ENCODE results near the gene MUCL3.

DNA sequence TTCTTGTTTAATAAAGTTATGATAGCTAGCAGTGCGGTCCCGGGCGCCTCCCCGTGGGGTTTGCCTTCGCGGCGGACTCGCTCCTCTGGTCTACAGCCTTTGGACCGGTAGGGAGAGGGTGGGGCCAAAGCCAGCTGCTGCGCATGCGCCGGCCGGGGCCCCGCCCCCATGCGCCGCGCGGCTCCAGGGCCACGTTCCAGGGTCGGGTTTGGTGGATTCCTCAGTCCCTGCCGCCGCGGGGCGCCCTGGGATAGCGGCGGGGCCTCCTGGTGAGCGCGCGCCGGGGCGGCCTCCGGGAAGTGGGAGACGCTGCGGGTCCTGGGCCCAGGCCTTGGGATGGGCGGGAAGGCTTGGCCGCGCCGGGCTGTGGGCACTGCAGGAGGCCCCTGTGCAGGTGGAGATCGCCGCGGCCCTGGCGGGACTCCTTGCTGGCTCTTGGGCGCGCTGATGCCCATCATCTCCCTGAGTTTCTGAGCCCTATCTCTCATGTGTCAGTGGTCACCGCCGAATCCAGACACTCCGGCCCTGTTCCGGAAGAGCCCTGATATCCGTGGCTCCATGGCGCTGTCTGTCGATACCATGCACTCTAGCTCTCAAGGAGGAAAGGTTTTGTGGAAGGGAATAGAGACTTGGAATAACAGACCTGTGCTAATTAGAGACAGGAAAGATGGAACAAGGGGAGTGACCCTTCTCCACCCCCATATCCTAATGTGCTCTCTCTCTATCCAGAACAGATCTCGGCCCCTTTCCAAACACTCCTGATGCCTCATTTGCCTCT, 26.5 kb upstream of the MUCL3 start, which contains the start of gene VARS2:
- peak; percentile 47; the same call in 1 of the 2 replicates for TF ChIP-seq POLR2AphosphoS5 (IDR thresholded peaks at IDR 0.05; ENCODE audit: low read depth, low read length)
- TF ChIP-seq POLR2A (IDR thresholded peaks at IDR 0.05; ENCODE audit: low read depth, low read length) = peak; percentile 78; the same call in 1 of the 2 replicates
